HepG2 (cell line): ENCODE measurements around the gene ARFGEF2. TPM values are rescaled to one million over a fixed set of nuclear protein-coding genes. Genes with fewer than 3 reads are reported as not detected.

ENCODE experiments used
- AGO1 ChIP-seq: fragments of 200-400 bp; formaldehyde crosslinking; IDR thresholded peaks from 2 replicates; pipeline ENCODE4 v1.6.1; 2017; ENCODE audit warnings: mild to moderate bottlenecking, low read depth, low read length, moderate library complexity; ENCODE audit not compliant: poor library complexity, severe bottlenecking
- AGO2 ChIP-seq: fragments of 200-400 bp; formaldehyde crosslinking; optimal IDR thresholded peaks from 2 replicates; pipeline ENCODE3; 2017; ENCODE audit warnings: mild to moderate bottlenecking, low read depth, low read length, moderate library complexity
- HES4 ChIP-seq: sonication (generic); formaldehyde crosslinking; IDR thresholded peaks from 2 replicates; pipeline ENCODE4 v1.9.0; 2021; ENCODE audit warnings: mild to moderate bottlenecking, missing genetic modification reagents, borderline replicate concordance
- HMGXB4 ChIP-seq, 2 experiments: sonication (generic) in 1 of 2; formaldehyde crosslinking in 1 of 2; IDR thresholded peaks; 2 replicates each; pipeline versions ENCODE4 v1.4.0 to v1.6.1; 2018 to 2020; ENCODE audit warnings: missing genetic modification reagents in 2 of 2, borderline replicate concordance in 1 of 2, low read depth in 1 of 2, mild to moderate bottlenecking in 1 of 2, missing biosample characterization in 1 of 2
- MTA1 ChIP-seq: sonication (generic); formaldehyde crosslinking; IDR thresholded peaks from 2 replicates; pipeline ENCODE4 v1.4.0; 2020; ENCODE audit warnings: missing genetic modification reagents, mild to moderate bottlenecking, borderline replicate concordance
- NFATC3 ChIP-seq: sonication (generic); formaldehyde crosslinking; IDR thresholded peaks from 2 replicates; pipeline ENCODE4 v1.5.1; 2020; ENCODE audit warnings: mild to moderate bottlenecking, missing genetic modification reagents
- NFKB2 ChIP-seq: sonication (generic); formaldehyde crosslinking; IDR thresholded peaks from 2 replicates; pipeline ENCODE4 v1.4.0; 2020; ENCODE audit warnings: missing genetic modification reagents, borderline replicate concordance
- NKX3-1 ChIP-seq: sonication (generic); formaldehyde crosslinking; IDR thresholded peaks from 2 replicates; pipeline ENCODE4 v1.5.0; 2020; ENCODE audit warnings: missing genetic modification reagents
- PRPF4 ChIP-seq: fragments of 200-400 bp; formaldehyde crosslinking; IDR thresholded peaks from 2 replicates; pipeline ENCODE4 v1.6.1; 2016; ENCODE audit warnings: low read length, low read depth; ENCODE audit not compliant: poor library complexity, severe bottlenecking
- REXO4 ChIP-seq: sonication (generic); formaldehyde crosslinking; IDR thresholded peaks from 2 replicates; pipeline ENCODE4 v1.8.0; 2022; ENCODE audit warnings: missing genetic modification reagents, mild to moderate bottlenecking, borderline replicate concordance
- SSRP1 ChIP-seq: IDR thresholded peaks from 2 replicates; pipeline ENCODE4 v1.6.1; 2016; ENCODE audit warnings: control low read depth
- U2AF2 ChIP-seq: fragments of 200-400 bp; formaldehyde crosslinking; IDR thresholded peaks from 2 replicates; pipeline ENCODE4 v1.6.1; 2017; ENCODE audit warnings: low read depth, mild to moderate bottlenecking, low read length
- YY1 ChIP-seq: IDR thresholded peaks from 2 replicates; pipeline ENCODE4 v1.6.1; 2011; ENCODE audit warnings: low read length, low read depth, moderate library complexity, mild to moderate bottlenecking; ENCODE audit not compliant: insufficient read depth, insufficient replicate concordance
- ZBTB7A ChIP-seq: sonication (generic); formaldehyde crosslinking; IDR thresholded peaks from 2 replicates; pipeline ENCODE4 v1.8.0; 2022; ENCODE audit warnings: mild to moderate bottlenecking, missing genetic modification reagents
- ZNF260 ChIP-seq: sonication (generic); formaldehyde crosslinking; IDR thresholded peaks from 2 replicates; pipeline ENCODE4 v1.4.0; 2020; ENCODE audit warnings: missing genetic modification reagents, low read depth, mild to moderate bottlenecking, borderline replicate concordance
- ZNF282 ChIP-seq: fragments of 450-650 bp; IDR thresholded peaks from 2 replicates; pipeline ENCODE4 v1.6.1; 2018; ENCODE audit not compliant: partially characterized antibody
- ZNF292 ChIP-seq: sonication (generic); formaldehyde crosslinking; IDR thresholded peaks from 2 replicates; pipeline ENCODE4 v1.8.1; 2022; ENCODE audit warnings: mild to moderate bottlenecking, low read depth, missing genetic modification reagents, borderline replicate concordance
- ZNF337 ChIP-seq: sonication (generic); formaldehyde crosslinking; IDR thresholded peaks from 2 replicates; pipeline ENCODE4 v1.5.1; 2020; ENCODE audit warnings: missing genetic modification reagents, low read depth, mild to moderate bottlenecking, borderline replicate concordance
- ZNF354B ChIP-seq: sonication (generic); formaldehyde crosslinking; IDR thresholded peaks from 2 replicates; pipeline ENCODE4 v1.8.0; 2022; ENCODE audit warnings: mild to moderate bottlenecking, missing genetic modification reagents
- ZNF543 ChIP-seq: sonication (generic); formaldehyde crosslinking; IDR thresholded peaks from 2 replicates; pipeline ENCODE4 v1.4.0; 2020; ENCODE audit warnings: mild to moderate bottlenecking, missing genetic modification reagents
- ZNF572 ChIP-seq: sonication (generic); formaldehyde crosslinking; IDR thresholded peaks from 2 replicates; pipeline ENCODE4 v1.5.1; 2020; ENCODE audit warnings: mild to moderate bottlenecking, missing genetic modification reagents
- ZNF674 ChIP-seq: sonication (generic); formaldehyde crosslinking; IDR thresholded peaks from 2 replicates; pipeline ENCODE4 v1.5.0; 2020; ENCODE audit warnings: low read depth, mild to moderate bottlenecking, missing genetic modification reagents
- ZNF777 ChIP-seq: sonication (generic); formaldehyde crosslinking; IDR thresholded peaks from 2 replicates; pipeline ENCODE4 v1.4.0; 2020; ENCODE audit warnings: missing genetic modification reagents
- ZNF891 ChIP-seq: sonication (generic); formaldehyde crosslinking; IDR thresholded peaks from 2 replicates; pipeline ENCODE4 v1.5.0; 2020; ENCODE audit warnings: mild to moderate bottlenecking, missing genetic modification reagents
- polyA plus RNA-seq, 8 experiments: library from polyadenylated mRNA; depleted of rRNA in 3 of 8; stranded (reverse) in 7 of 8; unstranded in 1 of 8; fragments of >200 nt; fragmentation: Illumina TruSeq in 4 of 8; extraction: Trizol in 4 of 8; gene quantifications; 2 replicates each; pipeline versions ENCODE4 v1.2.1 to v1.2.3, GENCODE V29; 2011 to 2016; ENCODE audit warnings: low read depth in 4 of 8, missing spikeins in 1 of 8, mixed read lengths in 1 of 8; ENCODE audit not compliant: insufficient read depth in 1 of 8
- total RNA-seq, 5 experiments: library from RNA; depleted of rRNA; stranded (reverse); fragments of >200 nt; fragmentation: Illumina TruSeq; extraction: Trizol; gene quantifications; 2 replicates each; pipeline ENCODE4 v1.2.3, GENCODE V29; 2016; ENCODE audit warnings: low read depth in 1 of 5
- TF ChIP-seq, protein P1 (sequence below): sonication (generic); formaldehyde crosslinking; IDR thresholded peaks from 2 replicates; pipeline ENCODE4 v1.8.0; 2022; ENCODE audit warnings: missing genetic modification reagents, mild to moderate bottlenecking, moderate library complexity, borderline replicate concordance

ARFGEF2 gene
- total and polyA plus RNA-seq, 2 of the 13 experiments (the other 11 are each of a cell fraction or from before 2014, with no cell fraction given): 44.0 to 60.8 TPM

DNA sequence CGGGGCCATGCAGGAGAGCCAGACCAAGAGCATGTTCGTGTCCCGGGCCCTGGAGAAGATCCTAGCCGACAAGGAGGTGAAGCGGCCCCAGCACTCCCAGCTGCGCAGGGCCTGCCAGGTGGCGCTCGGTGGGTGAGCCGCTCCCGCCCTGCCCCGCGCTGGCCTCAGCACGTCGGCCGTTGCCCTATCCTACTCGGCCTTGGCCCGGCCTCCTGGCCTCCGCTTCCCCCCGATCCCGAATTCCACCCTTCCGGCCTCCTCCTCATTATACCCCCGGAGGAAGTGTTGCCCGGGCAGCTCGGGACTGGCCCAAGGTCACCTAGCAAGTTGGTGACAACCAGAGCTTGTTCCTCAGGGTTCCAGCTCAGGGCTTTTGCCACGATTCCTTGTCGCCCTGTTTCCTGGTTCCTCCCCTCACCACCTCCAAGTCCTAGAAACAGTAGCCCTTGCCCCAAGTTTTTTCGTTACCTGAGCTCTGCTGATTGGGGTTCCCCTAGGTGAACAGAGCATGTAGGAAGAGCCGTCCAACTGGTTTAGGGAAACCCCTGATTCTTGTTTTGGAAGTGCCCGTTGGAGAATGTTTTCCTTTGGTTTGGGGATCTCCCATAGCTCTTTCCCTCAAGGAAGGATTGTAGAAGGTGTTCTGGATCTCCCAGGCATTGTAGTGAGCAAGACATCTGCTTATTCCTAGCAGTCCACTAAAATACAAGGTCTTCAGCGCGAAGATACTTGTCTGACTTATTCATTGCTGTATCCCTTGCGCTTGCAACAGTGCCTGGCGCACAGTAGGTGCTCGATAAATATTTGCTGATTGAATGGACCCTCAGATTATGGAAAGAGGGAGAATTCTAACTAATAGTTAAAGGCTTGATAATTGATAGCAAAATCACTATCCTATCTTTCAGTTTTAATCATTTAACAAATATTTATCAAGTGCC, 641 bp downstream of the ARFGEF2 start (continued):
- TF ChIP-seq HES4 (CRISPR knock-in tag) (peak; percentile 3; the same call in 1 of the 2 replicates), NFATC3 (peak; percentile 87; the same call in 1 of the 2 replicates), U2AF2 (0 out of 2 replicates have a peak, but pooled peaks have one; percentile 39), ZNF260 (CRISPR knock-in tag) (no peak), YY1 (peak; percentile 59), ZNF282 (no peak), ZNF543 (CRISPR knock-in tag) (peak; percentile 98), ZNF354B (no peak), AGO1 (peak; percentile 76), NKX3-1 (CRISPR knock-in tag) (peak; percentile 62; the same call in 1 of the 2 replicates), MTA1 (CRISPR knock-in tag) (peak; percentile 95; the same call in 1 of the 2 replicates), PRPF4 (no peak), HMGXB4 (CRISPR knock-in tag; IDR thresholded peaks at IDR 0.05; ENCODE audit: borderline replicate concordance in 1 of 2, low read depth in 1 of 2) (peak; percentile 88 to 89; a peak in 3 of 4 replicates), ZBTB7A (peak; percentile 30), ZNF777 (CRISPR knock-in tag) (peak; percentile 81), ZNF891 (CRISPR knock-in tag) (peak; percentile 56), SSRP1 (CRISPR knock-in tag) (0 out of 2 replicates have a peak, but pooled peaks have one; percentile 80), ZNF572 (CRISPR knock-in tag) (peak; percentile 93; the same call in 1 of the 2 replicates), NFKB2 (peak; percentile 70; the same call in 1 of the 2 replicates), ZNF292 (CRISPR knock-in tag) (no peak), ZNF337 (peak; percentile 97), AGO2 (peak; percentile 92), REXO4 (no peak; the same call in 1 of the 2 replicates), ZNF674 (CRISPR knock-in tag) (peak; percentile 60; the same call in 1 of the 2 replicates)
- TF ChIP-seq, protein P1, sequence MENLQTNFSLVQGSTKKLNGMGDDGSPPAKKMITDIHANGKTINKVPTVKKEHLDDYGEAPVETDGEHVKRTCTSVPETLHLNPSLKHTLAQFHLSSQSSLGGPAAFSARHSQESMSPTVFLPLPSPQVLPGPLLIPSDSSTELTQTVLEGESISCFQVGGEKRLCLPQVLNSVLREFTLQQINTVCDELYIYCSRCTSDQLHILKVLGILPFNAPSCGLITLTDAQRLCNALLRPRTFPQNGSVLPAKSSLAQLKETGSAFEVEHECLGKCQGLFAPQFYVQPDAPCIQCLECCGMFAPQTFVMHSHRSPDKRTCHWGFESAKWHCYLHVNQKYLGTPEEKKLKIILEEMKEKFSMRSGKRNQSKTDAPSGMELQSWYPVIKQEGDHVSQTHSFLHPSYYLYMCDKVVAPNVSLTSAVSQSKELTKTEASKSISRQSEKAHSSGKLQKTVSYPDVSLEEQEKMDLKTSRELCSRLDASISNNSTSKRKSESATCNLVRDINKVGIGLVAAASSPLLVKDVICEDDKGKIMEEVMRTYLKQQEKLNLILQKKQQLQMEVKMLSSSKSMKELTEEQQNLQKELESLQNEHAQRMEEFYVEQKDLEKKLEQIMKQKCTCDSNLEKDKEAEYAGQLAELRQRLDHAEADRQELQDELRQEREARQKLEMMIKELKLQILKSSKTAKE: 0 out of 2 replicates have a peak, but pooled peaks have one; percentile 10
